ENCODE results near the gene NBAS.

- TF ChIP-seq CTCF (IDR thresholded peaks at IDR 0.05) (no peak), POLR2AphosphoS5 (IDR thresholded peaks at IDR 0.05; ENCODE audit: insufficient read depth in 1 of 2, low read depth in 1 of 2) (no peak), POLR2A (IDR thresholded peaks at IDR 0.05) (no peak)
Observed at GRCh38 chr2:15456352-15456751, 104.8 kb downstream of the NBAS start.
